ENCODE results near the gene CCDC112. TPM values are rescaled to one million over a fixed set of nuclear protein-coding genes. Genes with fewer than 3 reads are reported as not detected.
"Not testable (repeated sequence)": the region's sequence is repeated elsewhere in the genome, so short reads cannot be mapped to it uniquely, and the experiment has no call there.

The CCDC112 gene
- total and polyA plus RNA-seq, 9 of the 15 experiments (the other 6 are each of a cell fraction or from before 2014, with no cell fraction given), result 3.3 to 15.3 (median 7.4) TPM

DNA sequence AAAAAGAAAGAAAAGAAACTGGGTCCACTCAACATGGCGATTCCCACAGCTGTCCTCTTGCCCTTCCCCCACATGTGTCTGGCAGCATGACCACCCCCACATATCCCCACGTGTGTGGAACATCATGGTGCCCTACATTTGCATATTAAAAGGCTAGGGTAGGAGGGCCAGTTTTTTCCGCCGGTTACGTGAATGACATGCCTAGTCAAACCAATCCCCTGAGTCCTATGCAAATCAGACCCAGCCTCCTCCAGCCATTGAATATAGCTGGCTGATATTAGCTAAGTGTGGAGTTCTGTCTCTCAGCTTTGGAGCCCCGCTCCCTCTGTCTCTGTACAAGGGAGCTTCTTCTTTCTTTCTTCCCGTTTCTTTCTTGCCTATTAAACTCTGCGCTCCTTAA is 33.0 kb upstream of the CCDC112 start (continued):
- TF ChIP-seq CREM (IDR thresholded peaks at IDR 0.05; ENCODE audit: low read depth), result 0 out of 2 replicates have a peak, but pooled peaks have one; percentile 39
- TF ChIP-seq MAX (CRISPR knock-in tag; IDR thresholded peaks at IDR 0.05), result 0 out of 2 replicates have a peak, but pooled peaks have one; percentile 23

- H3K79me2 ChIP-seq (ENCODE audit: control insufficient read depth, insufficient read depth, low read length); H3K9me3 ChIP-seq (replicated peaks; ENCODE audit: control insufficient read depth, insufficient read depth, low read depth, low read length); H3K4me2 ChIP-seq (ENCODE audit: insufficient read depth, low read length); H3K4me3 ChIP-seq; H3K9ac ChIP-seq (ENCODE audit: insufficient read depth in 1 of 2, low read depth in 2 of 2, low read length in 2 of 2); H3K4me1 ChIP-seq (replicated peaks in 1 of 2; ENCODE audit: control insufficient read depth in 2 of 2, insufficient read depth in 2 of 2, low read length in 2 of 2); H3K9me1 ChIP-seq (ENCODE audit: control insufficient read depth, insufficient read depth, low read length); intact Hi-C loops (cut with micrococcal nuclease); H3K36me3 ChIP-seq (ENCODE audit: control insufficient read depth, insufficient read depth, low read length); DNase-seq (ENCODE audit: extremely low read depth in 1 of 4, low spot score in 3 of 4); in situ Hi-C loops (cut with MboI); H4K20me1 ChIP-seq (replicated peaks; ENCODE audit: control insufficient read depth, insufficient read depth, low read length); BruUV-seq (replicated peaks); ATAC-seq; FAIRE-seq; H3K27me3 ChIP-seq (ENCODE audit: control insufficient read depth in 2 of 2, insufficient read depth in 2 of 2, low read length in 2 of 2); POLR2A ChIA-PET; CTCF ChIA-PET (ENCODE audit: low intra/inter-chr PET ratio); H3K27ac ChIP-seq (ENCODE audit: extremely low read depth, low read depth, low read length): not testable (repeated sequence)
- WGBS (ENCODE audit: insufficient coverage, low coverage, missing lambda C conversion rate), result 17% methylated on average over 6 of the region's 6 CpGs
- H2AFZ ChIP-seq (ENCODE audit: low read depth, low read length), result peak overlapping the region; percentile 80
Observed at GRCh38 chr5:115328617-115329274, 32.3 kb upstream of the CCDC112 start.

Measured in K562 (cell line).